ENCODE measurements around the gene LMTK2.

The LMTK2 gene

DNA sequence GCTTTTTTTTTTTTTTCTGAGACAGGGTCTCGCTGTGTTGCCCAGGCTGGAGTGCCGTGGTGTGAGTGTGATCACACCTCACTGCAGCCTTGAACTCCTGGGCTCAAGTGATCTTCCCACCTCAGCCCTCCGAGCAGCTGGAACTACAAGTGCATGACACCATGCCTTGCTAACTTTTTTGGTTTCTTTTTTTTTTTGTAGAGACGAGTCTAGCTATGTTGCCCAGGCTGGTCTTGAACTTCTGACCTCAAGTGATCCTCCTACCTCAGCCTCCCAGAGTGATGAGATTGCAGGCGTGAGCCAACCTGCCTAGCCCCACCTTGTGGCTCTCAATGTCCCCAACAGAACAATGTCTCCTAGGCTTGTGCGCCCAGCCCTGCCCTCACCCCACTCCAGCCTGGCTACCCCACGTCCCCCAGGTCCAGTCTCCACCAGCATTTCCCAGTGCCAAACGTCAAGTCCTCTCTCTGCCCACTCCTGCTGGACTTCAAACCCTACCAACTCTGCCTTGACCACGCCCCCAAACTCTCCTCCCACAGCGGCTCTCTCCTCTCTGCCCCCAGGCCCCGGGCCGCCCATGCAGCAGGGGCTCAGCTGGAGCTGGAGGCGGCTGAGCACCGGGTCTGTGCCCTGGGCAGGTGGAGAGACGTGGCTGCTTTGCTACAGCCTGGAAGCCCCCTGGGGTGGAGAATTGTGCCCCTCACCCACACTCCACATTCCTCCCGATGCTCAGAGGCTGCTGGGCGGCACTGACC lies 123.5 kb downstream of the LMTK2 start:
- TF ChIP-seq, protein P1, sequence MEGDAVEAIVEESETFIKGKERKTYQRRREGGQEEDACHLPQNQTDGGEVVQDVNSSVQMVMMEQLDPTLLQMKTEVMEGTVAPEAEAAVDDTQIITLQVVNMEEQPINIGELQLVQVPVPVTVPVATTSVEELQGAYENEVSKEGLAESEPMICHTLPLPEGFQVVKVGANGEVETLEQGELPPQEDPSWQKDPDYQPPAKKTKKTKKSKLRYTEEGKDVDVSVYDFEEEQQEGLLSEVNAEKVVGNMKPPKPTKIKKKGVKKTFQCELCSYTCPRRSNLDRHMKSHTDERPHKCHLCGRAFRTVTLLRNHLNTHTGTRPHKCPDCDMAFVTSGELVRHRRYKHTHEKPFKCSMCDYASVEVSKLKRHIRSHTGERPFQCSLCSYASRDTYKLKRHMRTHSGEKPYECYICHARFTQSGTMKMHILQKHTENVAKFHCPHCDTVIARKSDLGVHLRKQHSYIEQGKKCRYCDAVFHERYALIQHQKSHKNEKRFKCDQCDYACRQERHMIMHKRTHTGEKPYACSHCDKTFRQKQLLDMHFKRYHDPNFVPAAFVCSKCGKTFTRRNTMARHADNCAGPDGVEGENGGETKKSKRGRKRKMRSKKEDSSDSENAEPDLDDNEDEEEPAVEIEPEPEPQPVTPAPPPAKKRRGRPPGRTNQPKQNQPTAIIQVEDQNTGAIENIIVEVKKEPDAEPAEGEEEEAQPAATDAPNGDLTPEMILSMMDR (conservative IDR thresholded peaks at IDR 0.05): no peak
- no peak for TF ChIP-seq ZFX (IDR thresholded peaks at IDR 0.05)
- H3K27ac ChIP-seq: no peak overlapping the region

DNA sequence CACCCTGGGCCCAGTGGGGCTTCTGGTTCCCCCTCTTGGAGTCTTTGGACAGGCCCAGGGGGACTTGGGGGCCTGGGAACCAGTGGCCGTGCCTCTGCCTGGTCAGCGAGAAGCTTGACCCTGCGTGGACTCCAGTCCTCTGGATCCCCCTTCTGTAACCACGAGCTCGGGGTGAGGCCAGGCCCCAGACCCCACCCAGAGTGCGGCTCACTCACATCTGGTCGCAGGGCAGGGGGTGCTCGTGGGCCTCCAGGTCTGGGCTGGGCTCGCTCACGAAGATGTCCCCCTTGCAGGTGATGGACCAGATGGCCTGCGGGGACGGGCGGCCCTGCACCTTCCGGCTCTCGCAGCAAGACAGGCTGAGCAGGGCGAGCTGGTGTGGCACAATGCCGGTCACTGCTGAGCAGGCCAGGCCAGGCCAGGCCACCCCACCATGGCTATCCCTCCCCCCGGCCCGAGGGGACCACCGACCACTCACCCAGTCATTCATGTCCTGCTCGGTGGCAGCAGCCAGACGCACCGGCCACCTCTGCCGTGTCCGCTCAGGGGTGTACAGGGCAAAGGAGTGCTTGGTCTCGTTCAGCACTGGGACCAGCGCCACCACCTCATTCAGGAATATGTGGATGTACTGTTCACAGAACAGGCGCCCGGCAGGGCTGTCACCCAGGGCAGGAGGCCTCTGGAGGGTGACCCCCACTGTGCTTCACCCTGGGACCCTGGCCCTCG lies 124.2 kb downstream of the LMTK2 start:
- TF ChIP-seq ZFX (IDR thresholded peaks at IDR 0.05): no peak
- TF ChIP-seq, protein P1 (conservative IDR thresholded peaks at IDR 0.05): no peak
- no peak overlapping the region for H3K27ac ChIP-seq

DNA sequence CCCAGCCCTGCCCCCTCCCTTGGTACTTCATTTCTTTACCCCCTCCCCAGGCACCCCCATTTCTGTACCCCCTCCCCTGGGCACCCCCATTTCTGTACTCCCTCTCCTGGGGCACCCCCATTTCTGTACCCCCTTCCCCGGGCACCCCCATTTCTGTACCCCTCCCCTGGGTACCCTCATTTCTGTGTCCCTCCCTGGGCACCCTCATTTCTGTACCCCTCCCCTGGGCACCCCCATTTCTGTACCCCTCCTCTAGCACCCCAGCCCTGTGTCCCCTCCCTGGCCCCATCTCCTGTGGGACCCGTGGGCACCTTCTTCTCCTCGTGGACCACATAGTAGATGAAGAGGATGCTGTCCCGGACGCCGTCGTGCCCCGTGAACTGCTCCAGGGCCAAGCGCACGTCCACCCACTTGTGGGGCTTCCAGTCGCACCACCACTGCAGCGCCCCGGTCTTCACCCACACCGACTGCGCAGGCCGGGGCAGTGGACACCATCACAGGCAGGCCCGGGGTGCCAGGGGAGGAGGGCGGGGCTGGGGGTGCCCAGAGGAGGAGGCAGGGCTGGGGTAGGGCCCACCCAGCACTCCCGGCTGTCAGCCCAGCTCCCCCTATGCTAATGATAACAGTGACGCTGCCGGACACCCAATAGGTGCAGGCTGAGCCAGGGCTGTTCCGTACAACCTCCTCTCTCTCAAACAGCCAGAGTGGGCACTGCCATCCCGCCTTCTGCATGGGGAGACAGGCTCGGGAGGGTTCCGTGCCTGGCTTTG lies 125.0 kb downstream of the LMTK2 start:
- no peak for TF ChIP-seq ZFX (IDR thresholded peaks at IDR 0.05)
- TF ChIP-seq, protein P1 (conservative IDR thresholded peaks at IDR 0.05): no peak

DNA sequence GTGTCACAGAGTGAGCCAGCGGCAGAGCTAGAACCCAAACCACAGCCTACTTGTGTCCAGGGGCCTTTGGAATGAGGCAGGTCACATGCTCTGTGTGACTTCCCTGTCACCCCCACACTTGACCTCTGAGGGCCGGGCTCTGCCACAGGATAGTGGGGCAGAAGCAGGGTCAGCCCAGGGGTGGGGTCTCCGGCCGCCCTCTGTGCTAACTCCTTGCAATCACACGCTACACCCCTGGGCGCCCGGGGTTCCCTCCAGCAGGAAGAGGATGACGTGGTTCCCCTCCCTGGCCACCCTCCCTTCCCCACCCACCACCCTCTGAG lies 125.6 kb downstream of the LMTK2 start:
- H3K27ac ChIP-seq: no peak overlapping the region
- TF ChIP-seq ZFX (IDR thresholded peaks at IDR 0.05): no peak
- TF ChIP-seq, protein P1 (conservative IDR thresholded peaks at IDR 0.05): no peak

More for the DNA sequence above, 125.0 kb downstream of the LMTK2 start:
- H3K27ac ChIP-seq: no peak overlapping the region

DNA sequence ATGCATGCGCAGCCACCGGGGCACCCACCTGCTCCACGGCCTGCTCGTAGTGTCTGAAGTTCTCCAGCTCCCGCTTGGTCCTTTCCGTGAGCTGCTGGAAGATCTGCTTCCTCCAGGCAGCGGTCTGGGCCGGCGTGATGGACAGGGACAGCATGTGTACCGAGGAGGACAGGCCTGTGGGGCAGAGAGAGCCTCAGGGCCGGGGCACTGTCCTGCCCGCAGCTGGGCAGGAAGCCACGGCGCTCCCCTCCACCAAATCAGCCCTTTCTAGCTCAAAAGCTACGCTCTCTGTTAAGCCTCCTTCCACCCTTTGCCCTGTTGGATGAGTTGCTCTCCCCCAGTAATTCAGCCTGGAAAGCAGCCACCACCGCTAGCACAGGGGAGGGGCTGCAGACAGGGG lies 126.1 kb downstream of the LMTK2 start:
- no peak for TF ChIP-seq ZFX (IDR thresholded peaks at IDR 0.05)
- TF ChIP-seq, protein P1 (conservative IDR thresholded peaks at IDR 0.05): no peak
- no peak overlapping the region for H3K27ac ChIP-seq

DNA sequence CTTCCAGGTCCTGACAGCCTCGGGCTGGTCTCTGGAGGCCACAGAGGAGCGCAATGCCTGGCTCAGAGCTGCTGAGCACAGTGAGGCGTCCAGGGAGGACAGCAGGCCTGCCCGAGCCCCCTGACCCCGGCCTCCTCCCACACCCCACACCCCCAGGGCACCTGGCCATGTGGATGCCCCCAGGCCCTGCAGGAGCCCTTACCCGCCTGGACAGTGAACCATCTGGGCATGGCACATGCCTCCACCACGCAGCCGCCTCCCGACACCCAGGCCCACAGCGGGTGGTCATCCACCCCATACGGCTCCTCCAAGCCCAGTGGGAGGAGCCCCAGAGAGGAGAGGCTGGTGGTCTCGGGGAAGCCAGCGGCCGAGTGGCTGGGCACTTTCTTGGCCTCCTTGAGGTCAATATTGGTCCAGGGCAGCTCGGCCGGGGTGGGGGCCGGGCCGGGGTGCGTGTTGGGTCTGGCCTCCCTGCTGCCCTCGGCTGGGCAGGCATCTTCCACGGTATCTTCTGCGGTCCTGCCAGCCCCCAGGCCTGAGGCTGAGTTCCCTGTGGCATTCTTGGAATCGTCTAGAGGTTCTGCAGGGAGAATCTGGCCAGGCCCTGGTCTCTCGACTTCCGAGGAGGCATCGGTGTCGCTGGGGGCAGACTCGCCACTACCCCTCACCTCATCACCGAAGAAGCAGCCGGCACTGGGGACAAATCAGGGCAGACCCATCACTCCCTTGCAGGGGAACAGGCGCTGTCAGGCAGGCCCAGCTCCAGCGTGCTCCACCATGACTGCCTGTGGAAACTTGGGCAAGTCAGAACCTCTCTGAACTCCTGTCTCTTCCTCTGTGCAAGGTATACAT lies 126.8 kb downstream of the LMTK2 start:
- no peak for TF ChIP-seq ZFX (IDR thresholded peaks at IDR 0.05)
- TF ChIP-seq, protein P1 (conservative IDR thresholded peaks at IDR 0.05): no peak
- H3K27ac ChIP-seq: no peak overlapping the region

Measured in C4-2B (cell line).